Measurements from ENCODE around the gene JARID2. TPM values are rescaled to one million over a fixed set of nuclear protein-coding genes. Genes with fewer than 3 reads are reported as not detected.
A peak's percentile ranks its signal among the peaks of the same experiment; 100 is the strongest.
"Not testable (repeated sequence)": the region's sequence is repeated elsewhere in the genome, so short reads cannot be mapped to it uniquely, and the experiment has no call there.

The JARID2 gene
- polyA plus RNA-seq, 12 donors: 11.3 to 121 (median 15.7) TPM

- peak; percentile 90 for DNase-seq
These were observed 154.0 kb downstream of the JARID2 start for GRCh38 chr6:15399641-15400470.

GRCh38 chr6:15400572-15401004 lies 154.7 kb downstream of the JARID2 start:
- DNase-seq: peak; percentile 68

DNA sequence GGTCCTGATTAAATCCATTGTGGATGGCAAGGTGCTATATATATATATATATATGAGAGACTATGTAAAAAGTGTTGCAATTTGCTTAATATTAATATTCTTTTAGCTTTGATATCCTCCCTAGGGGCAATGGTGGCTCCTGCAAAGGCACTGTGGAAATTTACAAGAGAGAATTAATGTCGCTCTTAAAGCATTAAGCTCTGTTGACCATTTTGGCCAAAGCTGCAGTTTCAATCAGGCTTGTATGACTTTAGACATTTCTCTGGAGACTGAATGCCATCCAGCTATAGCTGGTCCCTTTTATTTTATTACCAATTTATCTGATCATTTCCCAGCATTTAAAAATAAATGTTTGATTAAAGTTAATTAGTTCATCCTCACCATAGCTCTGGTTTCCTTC lies 155.3 kb downstream of the JARID2 start:
- no peak for DNase-seq

GRCh38 chr6:15401769-15402250 lies 155.9 kb downstream of the JARID2 start:
- DNase-seq: no peak

DNA sequence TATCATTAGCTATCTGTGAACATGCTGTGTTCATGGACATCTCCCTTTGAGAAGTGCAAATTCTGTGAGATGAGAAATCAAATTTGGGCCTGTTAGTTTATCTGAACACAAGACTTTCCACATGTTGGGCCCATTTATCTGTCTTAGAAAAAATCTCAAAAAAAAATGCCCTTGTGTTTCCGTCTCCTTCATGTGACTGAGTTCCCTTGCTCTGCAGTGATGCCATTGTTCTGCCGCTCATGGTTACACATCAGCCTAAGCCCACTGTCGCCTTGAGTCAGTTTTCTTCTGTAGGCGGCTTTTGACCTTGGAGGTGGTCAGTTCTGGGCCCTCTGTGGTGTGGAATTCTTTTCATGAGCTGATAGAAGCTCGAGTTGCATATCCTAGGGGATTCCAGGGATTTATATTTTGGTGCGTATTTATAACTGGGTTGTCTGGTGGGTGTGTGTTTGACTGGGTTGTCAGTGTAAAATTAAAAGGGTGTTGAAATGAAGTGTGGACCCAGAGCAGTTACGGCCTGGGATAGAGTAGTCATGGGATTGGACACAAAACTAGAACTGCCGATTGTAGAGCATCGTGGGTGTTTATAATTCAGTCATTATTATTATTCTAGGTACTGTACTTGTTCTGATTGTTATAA lies 156.7 kb downstream of the JARID2 start:
- DNase-seq: no peak

GRCh38 chr6:15403094-15403755 lies 157.4 kb downstream of the JARID2 start:
- DNase-seq: no peak

GRCh38 chr6:15404685-15404980 lies 158.8 kb downstream of the JARID2 start:
- DNase-seq: no peak

DNA sequence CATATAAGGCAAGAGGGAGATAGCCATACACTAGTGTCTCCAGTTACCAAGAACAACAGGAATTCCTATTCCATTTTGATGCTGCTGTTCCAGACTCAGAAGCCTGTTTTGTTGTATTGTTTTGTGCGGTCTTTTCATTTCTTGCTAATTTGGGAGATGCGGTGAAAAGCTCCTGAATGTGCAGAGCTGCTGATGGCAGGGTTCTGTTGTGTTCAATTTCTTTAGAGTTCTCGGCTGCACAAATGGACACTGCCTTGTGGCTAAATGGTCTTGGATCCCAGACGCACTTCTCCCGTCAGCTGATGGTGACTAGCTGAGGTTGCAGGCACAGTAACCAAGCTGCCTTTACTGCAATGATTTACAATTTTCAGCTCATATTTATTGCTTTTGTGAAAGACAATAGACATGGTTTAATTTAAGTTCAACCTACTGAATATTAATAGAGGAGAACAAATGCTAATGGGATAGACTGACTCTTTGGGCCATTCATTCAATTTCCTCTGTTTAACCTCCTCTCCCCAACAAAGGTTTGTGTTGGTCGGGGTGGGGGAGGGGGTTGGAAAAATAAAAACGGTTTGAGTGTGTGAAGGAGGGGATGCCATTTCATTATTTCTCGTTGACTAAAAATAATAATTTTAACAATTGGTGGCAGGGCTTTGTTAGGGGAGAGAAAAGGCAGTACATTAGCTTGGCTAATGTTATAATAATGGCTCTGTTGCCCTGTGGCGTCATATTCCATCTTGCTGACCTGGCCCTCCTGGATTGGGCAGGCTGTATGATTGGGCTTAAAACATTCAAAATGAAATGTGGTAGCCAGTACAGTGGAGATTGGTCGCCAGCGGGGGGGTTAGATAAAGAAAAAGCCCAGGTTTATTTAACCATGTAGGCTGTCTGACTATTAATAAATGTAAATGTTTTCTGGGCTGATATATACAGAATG lies 159.5 kb downstream of the JARID2 start:
- DNase-seq: no peak

- no peak for DNase-seq
These were observed 160.6 kb downstream of the JARID2 start for GRCh38 chr6:15406452-15406851.

DNA sequence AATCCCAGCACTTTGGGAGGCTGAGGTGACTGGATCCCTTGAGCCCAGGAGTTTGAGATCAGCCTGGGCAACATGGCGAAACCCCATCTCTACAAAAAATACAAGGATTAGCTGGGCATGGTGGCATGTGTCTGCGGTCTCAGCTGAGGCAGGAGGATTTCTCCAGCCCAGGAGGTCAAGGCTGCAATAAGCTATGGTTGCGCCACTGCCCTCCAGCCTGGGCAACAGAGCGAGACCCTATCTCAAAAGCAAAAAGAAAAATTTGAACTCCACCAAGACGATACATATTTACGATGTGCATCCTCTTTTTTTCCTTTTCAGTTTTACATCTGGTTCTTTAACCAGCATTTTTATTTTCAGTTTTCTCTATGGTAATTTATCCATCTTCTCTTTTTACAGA lies 162.1 kb downstream of the JARID2 start:
- no peak for DNase-seq

DNA sequence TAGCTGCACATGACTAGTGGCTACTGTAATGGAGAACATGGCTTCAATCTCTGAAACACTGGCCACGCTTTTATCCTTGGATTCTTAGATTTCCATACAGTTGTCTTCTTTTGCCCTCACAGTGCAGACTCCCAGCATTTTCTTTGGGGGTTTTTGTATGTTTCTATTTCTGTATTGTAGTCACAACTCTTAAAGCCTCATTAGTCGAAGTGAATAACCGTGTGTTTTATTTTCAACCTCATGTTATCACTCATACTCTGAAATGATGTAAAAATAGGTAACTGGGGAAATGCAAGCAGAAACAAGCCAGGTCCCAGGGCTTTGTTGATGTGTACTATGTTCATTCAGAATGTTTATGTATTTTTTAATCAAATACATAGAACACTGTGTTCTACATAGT lies 162.9 kb downstream of the JARID2 start:
- no peak for DNase-seq

DNA sequence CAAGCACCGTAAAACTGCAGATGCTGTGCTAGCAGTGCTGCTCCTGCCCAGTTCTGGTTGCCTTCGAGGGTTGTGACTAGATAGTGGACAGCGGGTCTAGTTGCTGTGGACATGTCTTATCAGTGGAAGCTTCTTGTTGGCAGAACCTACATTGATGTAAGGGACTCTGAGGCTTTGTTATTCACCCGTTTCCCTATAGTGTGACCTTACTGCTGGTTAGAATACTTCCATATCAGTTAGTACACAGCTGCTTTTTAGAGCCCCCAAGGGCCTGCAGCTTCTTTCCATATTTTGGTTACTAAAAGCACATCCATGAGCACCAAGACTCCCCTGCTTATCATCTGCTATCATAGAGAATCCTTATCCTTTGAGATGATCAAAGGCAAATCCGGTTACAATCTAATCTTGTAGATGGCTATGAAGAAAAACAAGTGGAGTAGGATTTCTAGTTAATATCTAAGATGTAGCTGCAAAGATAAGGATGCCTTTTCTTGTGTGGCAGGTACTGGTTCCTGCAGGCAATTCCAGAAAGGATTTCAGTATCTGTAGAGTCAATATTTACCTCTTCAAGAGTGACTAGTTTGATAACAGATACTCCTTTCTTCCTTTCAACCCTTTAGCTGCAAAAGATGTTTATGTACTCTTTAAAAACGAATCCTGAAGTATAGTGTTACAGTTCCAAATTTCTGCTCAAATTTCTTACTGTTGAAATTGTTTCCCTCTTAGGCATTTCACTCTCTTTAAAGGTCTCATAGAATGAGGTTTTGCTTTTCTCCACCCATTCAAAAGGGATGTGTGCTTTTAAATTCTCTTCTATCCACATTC lies 163.6 kb downstream of the JARID2 start:
- DNase-seq: no peak

DNA sequence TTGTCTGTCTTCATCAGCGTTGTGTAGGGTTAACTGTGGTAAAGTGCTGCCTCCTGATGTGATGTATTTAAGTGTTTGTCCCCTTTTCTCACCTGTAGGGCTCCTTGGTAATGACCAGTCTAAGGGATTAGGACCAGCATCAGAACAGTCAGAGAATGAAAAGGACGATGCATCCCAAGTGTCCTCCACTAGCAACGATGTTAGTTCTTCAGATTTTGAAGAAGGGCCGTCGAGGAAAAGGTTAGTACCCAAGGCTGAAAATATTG lies 164.2 kb downstream of the JARID2 start:
- DNase-seq: no peak

DNA sequence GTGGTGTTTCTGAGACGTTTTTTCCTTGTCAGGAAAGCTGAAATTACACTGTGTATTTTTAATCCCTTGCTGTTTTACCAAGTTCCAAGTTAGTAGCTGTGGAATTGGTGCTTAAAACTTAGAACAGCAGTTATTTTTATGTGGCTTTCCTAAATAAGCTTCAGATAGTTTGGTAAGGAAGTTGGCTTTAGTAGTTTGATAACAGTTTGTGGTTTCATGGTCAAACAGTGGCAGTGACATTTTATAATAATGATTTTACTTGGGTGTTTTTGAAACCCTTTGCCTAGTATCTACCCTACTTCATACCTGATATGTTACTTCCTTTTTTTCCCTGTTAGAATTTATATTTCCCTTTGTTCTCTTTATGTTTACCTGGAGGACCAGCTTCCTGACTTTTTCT lies 164.9 kb downstream of the JARID2 start:
- DNase-seq: no peak

DNA sequence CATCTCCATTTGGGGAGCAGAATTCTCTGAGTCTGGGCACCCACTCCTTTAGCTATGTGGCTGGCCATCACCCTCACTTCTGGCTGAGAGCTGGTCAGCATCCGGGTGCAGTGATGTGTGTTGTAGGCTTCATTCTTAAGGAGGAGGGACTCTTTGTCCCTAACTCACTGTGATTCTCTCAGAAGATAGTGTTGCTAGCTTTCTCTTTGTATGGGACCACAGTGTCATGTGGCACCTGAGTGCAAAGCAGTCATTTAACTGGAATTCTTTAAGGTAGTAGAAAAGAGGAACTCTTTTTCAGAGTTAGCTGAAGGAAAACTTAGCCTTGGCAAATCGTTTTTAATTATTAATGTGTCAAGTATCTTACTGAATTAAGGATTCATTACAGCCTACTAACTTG lies 165.9 kb downstream of the JARID2 start:
- DNase-seq: no peak

DNA sequence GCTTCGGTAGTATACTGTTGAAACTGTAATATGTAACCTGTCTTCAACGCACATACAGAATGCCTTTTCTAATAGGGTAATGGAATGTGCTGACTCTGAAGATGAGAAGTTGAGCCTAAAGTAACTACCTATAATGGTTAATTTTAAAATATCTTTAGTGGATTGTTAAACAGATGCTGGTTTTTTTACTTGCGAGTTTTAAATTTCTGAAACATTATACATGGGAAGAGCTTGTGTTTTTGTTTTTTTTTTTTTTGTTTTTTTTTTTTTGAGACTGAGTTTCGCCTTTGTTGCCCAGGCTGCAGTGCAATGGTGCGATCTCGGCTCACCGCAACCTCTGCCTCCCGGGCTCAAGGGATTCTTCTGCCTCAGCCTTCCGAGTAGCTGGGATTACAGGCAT lies 166.9 kb downstream of the JARID2 start:
- DNase-seq: no peak

GRCh38 chr6:15413466-15414234 lies 167.8 kb downstream of the JARID2 start:
- DNase-seq: no peak

GRCh38 chr6:15414235-15414612 lies 168.4 kb downstream of the JARID2 start:
- no peak for DNase-seq

DNA sequence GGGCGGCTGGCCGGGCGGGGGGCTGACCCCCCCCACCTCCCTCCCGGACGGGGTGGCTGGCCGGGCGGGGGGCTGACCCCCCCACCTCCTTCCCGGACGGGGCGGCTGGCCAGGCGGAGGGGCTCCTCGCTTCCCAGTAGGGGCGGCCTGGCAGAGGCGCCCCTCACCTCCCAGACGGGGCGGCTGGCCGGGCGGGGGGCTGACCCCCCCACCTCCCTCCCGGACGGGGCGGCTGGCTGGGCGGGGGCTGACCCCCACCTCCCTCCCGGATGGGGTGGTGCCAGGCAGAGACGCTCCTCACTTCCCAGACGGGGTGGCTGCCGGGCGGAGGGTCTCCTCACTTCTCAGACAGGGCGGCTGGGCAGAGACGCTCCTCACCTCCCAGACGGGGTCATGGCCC lies 169.8 kb downstream of the JARID2 start:
- not testable (repeated sequence) for DNase-seq

DNA sequence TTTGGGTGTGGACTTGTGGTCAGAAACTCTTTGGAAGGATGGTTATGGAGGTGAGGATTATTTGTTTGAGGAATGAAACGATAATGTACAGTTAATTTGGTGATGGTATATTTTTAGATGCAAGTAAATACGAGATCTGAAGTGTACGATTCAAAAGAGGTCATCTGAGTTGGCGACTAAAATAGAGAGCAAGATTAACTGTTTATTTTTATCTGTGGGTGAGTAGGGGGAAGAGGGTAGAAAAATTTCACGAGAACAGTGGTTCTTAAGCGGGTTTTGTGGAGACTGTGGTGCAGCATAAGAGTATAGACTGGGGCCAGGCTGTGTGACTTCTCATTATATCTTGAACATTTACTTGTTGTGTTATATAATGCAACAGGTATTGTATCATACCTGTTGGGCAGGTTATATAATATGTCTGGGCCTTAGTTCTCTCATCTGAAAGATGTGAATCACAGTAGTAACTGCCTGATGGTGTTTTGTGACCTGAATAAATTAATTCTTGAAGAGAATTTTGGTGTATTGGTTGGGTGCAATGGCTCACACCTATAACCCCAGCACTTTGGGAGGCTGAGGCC lies 171.2 kb downstream of the JARID2 start:
- DNase-seq: no peak

Data from muscle of arm (tissue), 12 donors.